B cell (primary cell): ENCODE data around the gene FOXS1. TPM values are rescaled to one million over a fixed set of nuclear protein-coding genes. Genes with fewer than 3 reads are reported as not detected.

Source experiments
- ATAC-seq: fragments of 200-7000 bp; cut with Tn5 transposase; one replicate; pipeline ENCODE4 v1.10.0; 2021; ENCODE audit warnings: low read depth, mild to moderate bottlenecking, moderate number of reproducible peaks, moderate library complexity
- CTCF ChIA-PET: fragments of 350-600 bp; sonication (Branson Sonifier 250); formaldehyde crosslinking; loops from one replicate; lab custom pipeline; 2021; ENCODE audit warnings: antibody characterized with exemption, inconsistent platforms; lab: Charles Lee
- POLR2A ChIA-PET: fragments of 350-600 bp; sonication (Branson Sonifier 250); formaldehyde crosslinking; loops from one replicate; lab custom pipeline; 2021; ENCODE audit warnings: antibody characterized with exemption; lab: Charles Lee
- DNase-seq: peaks from one replicate; pipeline ENCODE4 v3.0.0; 2013
- H2AFZ ChIP-seq: 2 replicates; pipeline ENCODE4 v1.6.1; 2012; ENCODE audit warnings: mild to moderate bottlenecking, low read depth, low read length; ENCODE audit not compliant: insufficient read depth, poor library complexity, severe bottlenecking
- H3K27ac ChIP-seq, 2 donors: 1 replicate in 1 of 2; 2 replicates in 1 of 2; pipeline ENCODE4 v1.5.1; 2012 to 2013; ENCODE audit warnings: low read length in 2 of 2, mild to moderate bottlenecking in 2 of 2, moderate library complexity in 1 of 2
- H3K27me3 ChIP-seq, 4 experiments: fragments of 200-600 bp in 1 of 4; sonication (generic) in 1 of 4; replicated peaks in 1 of 4; 1 replicate in 2 of 4; 2 replicates in 2 of 4; pipeline versions ENCODE4 v1.6.1 to v1.7.0; 2013 to 2016; ENCODE audit warnings: low read length in 3 of 4, mild to moderate bottlenecking in 2 of 4, mixed read lengths in 1 of 4, moderate library complexity in 1 of 4; ENCODE audit not compliant: insufficient read depth in 4 of 4, control insufficient read depth in 3 of 4; ENCODE audit errors: control extremely low read depth in 1 of 4
- H3K36me3 ChIP-seq, 2 experiments: replicated peaks in 1 of 2; 1 replicate in 1 of 2; 2 replicates in 1 of 2; pipeline versions ENCODE4 v1.6.1 to v1.7.1; 2013; ENCODE audit warnings: low read length in 1 of 2; ENCODE audit not compliant: insufficient read depth in 2 of 2, control insufficient read depth in 1 of 2; ENCODE audit errors: control extremely low read depth in 1 of 2, extremely low read depth in 1 of 2
- H3K4me1 ChIP-seq, 2 donors: fragments of 200-600 bp in 1 of 2; sonication (generic) in 1 of 2; 1 replicate in 1 of 2; 2 replicates in 1 of 2; pipeline versions ENCODE4 v1.5.1 to v1.6.1; 2013 to 2017; ENCODE audit warnings: low read length in 2 of 2; ENCODE audit not compliant: control insufficient read depth in 2 of 2, insufficient read depth in 2 of 2
- H3K4me2 ChIP-seq: replicated peaks from 2 replicates; pipeline ENCODE3; 2012; ENCODE audit warnings: mild to moderate bottlenecking, low read depth, low read length; ENCODE audit not compliant: poor library complexity, severe bottlenecking
- H3K4me3 ChIP-seq, 5 experiments: fragments of 200-600 bp in 1 of 5; sonication (generic) in 1 of 5; 1 replicate in 3 of 5; 2 replicates in 2 of 5; pipeline versions ENCODE4 v1.5.1 to v1.7.0; 2011 to 2016; ENCODE audit warnings: low read length in 4 of 5, mild to moderate bottlenecking in 4 of 5, low read depth in 2 of 5, control low read depth in 1 of 5, moderate library complexity in 1 of 5; ENCODE audit not compliant: insufficient read depth in 1 of 5; ENCODE audit errors: control extremely low read depth in 1 of 5, extremely low read depth in 1 of 5
- H3K79me2 ChIP-seq: fragments of 200-600 bp; sonication (generic); one replicate; pipeline ENCODE4 v1.6.0; 2016; ENCODE audit warnings: low read length; ENCODE audit not compliant: control insufficient read depth, insufficient read depth
- H3K9ac ChIP-seq: fragments of 200-600 bp; sonication (generic); 2 replicates; pipeline ENCODE4 v1.6.1; 2017; ENCODE audit warnings: mild to moderate bottlenecking, low read length, moderate library complexity
- H3K9me3 ChIP-seq, 3 donors: one replicate each; pipeline versions ENCODE4 v1.6.1 to v1.7.1; 2013; ENCODE audit warnings: low read length in 2 of 3; ENCODE audit not compliant: control insufficient read depth in 2 of 3, insufficient read depth in 1 of 3; ENCODE audit errors: control extremely low read depth in 1 of 3
- H4K20me1 ChIP-seq: 2 replicates; pipeline ENCODE4 v1.6.0; 2012; ENCODE audit warnings: mild to moderate bottlenecking, low read length; ENCODE audit not compliant: insufficient read depth, control insufficient read depth, poor library complexity, severe bottlenecking
- H3K27ac Mint-ChIP-seq: one replicate; pipeline ENCODE4 v1.8.0; 2021; ENCODE audit warnings: mixed read lengths
- H3K27me3 Mint-ChIP-seq: one replicate; pipeline ENCODE4 v1.8.0; 2021; ENCODE audit warnings: mixed read lengths
- H3K4me1 Mint-ChIP-seq: one replicate; pipeline ENCODE4 v1.8.0; 2021; ENCODE audit warnings: mixed read lengths
- H3K4me3 Mint-ChIP-seq: one replicate; pipeline ENCODE4 v1.8.0; 2021; ENCODE audit warnings: mixed read lengths
- H3K9me3 Mint-ChIP-seq: one replicate; pipeline ENCODE4 v1.8.0; 2022; ENCODE audit warnings: mixed read lengths; ENCODE audit not compliant: insufficient read depth
- CTCF ChIP-seq: fragments of 200-600 bp; IDR thresholded peaks from one replicate; pipeline ENCODE4 v1.8.0; 2022; ENCODE audit warnings: antibody characterized with exemption, mild to moderate bottlenecking
- EZH2 ChIP-seq: IDR thresholded peaks from 2 replicates; pipeline ENCODE4 v1.6.1; 2012; ENCODE audit warnings: borderline replicate concordance, low read depth, mild to moderate bottlenecking, moderate library complexity, low read length; ENCODE audit not compliant: insufficient read depth, poor library complexity, severe bottlenecking
- WGBS: methylation state at CpG from one replicate; pipeline ENCODE4 v1.1.5; 2013; ENCODE audit warnings: missing lambda C conversion rate; ENCODE audit not compliant: insufficient coverage; 5-methylcytosine and 5-hydroxymethylcytosine counted together
- intact Hi-C: fragments of 100-400 bp; cut with micrococcal nuclease; formaldehyde crosslinking; loops from one replicate; pipeline ENCODE4 v1.10.0; 2022
- polyA plus RNA-seq: library from polyadenylated mRNA; depleted of rRNA; stranded (reverse); fragments of >200 nt; gene quantifications from 2 replicates; pipeline ENCODE4 v1.2.3, GENCODE V29; 2012
- total RNA-seq, 2 donors: library from RNA; stranded (reverse); fragments of 120-200 nt in 1 of 2; gene quantifications; 1 replicate in 1 of 2; 2 replicates in 1 of 2; pipeline versions ENCODE4 v1.2.3 to v1.2.4, GENCODE V29; 2013 to 2022

The FOXS1 gene
- total and polyA plus RNA-seq, 2 donors (not counting 1 experiment from before 2014, with no cell fraction given): not detected

GRCh38 chr20:31833130-31833930 lies 12.1 kb downstream of the FOXS1 start:
- Histone ChIP-seq H2AFZ (no peak overlapping the region), H3K79me2 (no peaks in the 10 kb centered on the region), H3K4me3 (no peak overlapping the region), H3K27me3 (peaks cover 0 to 2% (median 0%) of the 10 kb centered on the region in 4 experiments), H4K20me1 (no peaks in the 10 kb centered on the region), H3K36me3 (no peaks in the 10 kb centered on the region), H3K27ac (no peak overlapping the region), H3K9ac (no peak overlapping the region), H3K4me1 (peaks cover 8 to 13% of the 10 kb centered on the region in 2 donors), H3K4me2 (no peak overlapping the region), H3K9me3 (no peaks in the 10 kb centered on the region)
- Mint-ChIP-seq H3K9me3 (no peaks in the 10 kb centered on the region), H3K27ac (no peak overlapping the region), H3K4me3 (no peak overlapping the region), H3K4me1 (peaks cover 14% of the 10 kb centered on the region), H3K27me3 (no peaks in the 10 kb centered on the region)
- ChIA-PET POLR2A (interaction anchor here (0.6 kb wide), 1 partner anchor 26 kb away, joined by 9 read pairs; no protein-coding TSS in a partner anchor), CTCF (interaction anchor here (0.5 to 1.3 kb wide), 5 partner anchors 10 to 344 kb away, joined by 3 to 4 read pairs (median 3); no protein-coding TSS in a partner anchor)
- intact Hi-C loops: no loop called here
- no peak for TF ChIP-seq EZH2
- TF ChIP-seq CTCF: peak; percentile 92
- ATAC-seq (peak; percentile 57), DNase-seq (peak; percentile 63)
- WGBS: 72% methylated on average over 14 of the region's 14 CpGs

- ATAC-seq (no peak), DNase-seq (no peak)
- Histone ChIP-seq H3K79me2 (no peaks in the 10 kb centered on the region), H3K9me3 (no peaks in the 10 kb centered on the region), H3K4me2 (no peak overlapping the region), H3K27me3 (no peaks in the 10 kb centered on the region), H3K4me3 (no peak overlapping the region), H3K36me3 (no peaks in the 10 kb centered on the region), H4K20me1 (no peaks in the 10 kb centered on the region), H3K4me1 (peaks cover 8 to 12% of the 10 kb centered on the region in 2 donors), H3K27ac (no peak overlapping the region), H2AFZ (no peak overlapping the region), H3K9ac (no peak overlapping the region)
- Mint-ChIP-seq H3K4me3 (no peak overlapping the region), H3K27me3 (no peaks in the 10 kb centered on the region), H3K27ac (peak overlapping the region; percentile 15), H3K9me3 (no peaks in the 10 kb centered on the region), H3K4me1 (peaks cover 13% of the 10 kb centered on the region)
- intact Hi-C loops: no loop called here
- TF ChIP-seq CTCF: no peak
- POLR2A ChIA-PET: no interaction called here
- WGBS: 95% methylated on average over 15 of the region's 17 CpGs
- CTCF ChIA-PET: interaction anchor here (1.0 kb wide), 1 partner anchor 171 kb away, joined by 3 read pairs; no protein-coding TSS in a partner anchor
Measured at GRCh38 chr20:31831771-31832306, 13.6 kb downstream of the FOXS1 start.
